BE2C (cell line): ENCODE measurements around the gene CEP85.

ENCODE experiments used
- DNase-seq: peaks from one replicate; pipeline ENCODE4 v3.0.0-alpha.2; 2020
- H3K27me3 ChIP-seq: fragments of 250-450 bp; sonication (Bioruptor Pico); 2 replicates; pipeline ENCODE4 v1.5.1; 2020; ENCODE audit warnings: mild to moderate bottlenecking
- H3K36me3 ChIP-seq: fragments of 250-450 bp; sonication (Bioruptor Pico); 2 replicates; pipeline ENCODE4 v1.5.1; 2020; ENCODE audit warnings: mild to moderate bottlenecking
- H3K4me1 ChIP-seq: fragments of 250-450 bp; sonication (Bioruptor Pico); 2 replicates; pipeline ENCODE4 v1.5.1; 2020
- H3K4me3 ChIP-seq: 2 replicates; pipeline ENCODE4 v1.5.1; 2011; ENCODE audit warnings: low read depth, low read length
- H3K9me3 ChIP-seq: fragments of 250-450 bp; sonication (Bioruptor Pico); 2 replicates; pipeline ENCODE4 v1.5.1; 2020
- CTCF ChIP-seq: IDR thresholded peaks from 2 replicates; pipeline ENCODE4 v1.5.1; 2012; ENCODE audit warnings: mild to moderate bottlenecking, low read depth, low read length

The CEP85 gene

GRCh38 chr1:26278724-26279455, 44.9 kb downstream of the CEP85 start:
- Histone ChIP-seq H3K4me1 (peaks cover 11% of the 10 kb centered on the region), H3K27me3 (no peaks in the 10 kb centered on the region), H3K9me3 (no peaks in the 10 kb centered on the region), H3K36me3 (peaks cover 15% of the 10 kb centered on the region), H3K4me3 (peak overlapping the region; percentile 63)
- DNase-seq, result no peak
- TF ChIP-seq CTCF, result no peak

GRCh38 chr1:26279456-26280332, 45.7 kb downstream of the CEP85 start, which contains the start of gene SH3BGRL3:
SH3BGRL3 (plus strand) TSS chr1:26280086; CDS start chr1:26280156, 70 bp downstream.
- TF ChIP-seq CTCF, result peak; percentile 57
- peak; percentile 82 for DNase-seq
- Histone ChIP-seq H3K4me1 (peaks cover 11% of the 10 kb centered on the region), H3K36me3 (peaks cover 15% of the 10 kb centered on the region), H3K9me3 (no peaks in the 10 kb centered on the region), H3K27me3 (no peaks in the 10 kb centered on the region), H3K4me3 (peak within 1 kb of the TSS; percentile 63)

- DNase-seq, result no peak
- H3K4me1 ChIP-seq, result peaks cover 11% of the 10 kb centered on the region
- no peaks in the 10 kb centered on the region for H3K27me3 ChIP-seq
- no peaks in the 10 kb centered on the region for H3K9me3 ChIP-seq
- H3K36me3 ChIP-seq, result peaks cover 15% of the 10 kb centered on the region
- no peak for TF ChIP-seq CTCF
- H3K4me3 ChIP-seq, result peak overlapping the region; percentile 63
Measured at GRCh38 chr1:26280333-26281042, 46.5 kb downstream of the CEP85 start.

GRCh38 chr1:26281091-26281958, 47.3 kb downstream of the CEP85 start:
- no peak overlapping the region for H3K4me3 ChIP-seq
- peaks cover 15% of the 10 kb centered on the region for H3K36me3 ChIP-seq
- H3K9me3 ChIP-seq, result no peaks in the 10 kb centered on the region
- no peaks in the 10 kb centered on the region for H3K27me3 ChIP-seq
- no peak for TF ChIP-seq CTCF
- DNase-seq, result no peak
- H3K4me1 ChIP-seq, result peaks cover 7% of the 10 kb centered on the region

- TF ChIP-seq CTCF, result no peak
- Histone ChIP-seq H3K36me3 (peaks cover 9% of the 10 kb centered on the region), H3K4me1 (peaks cover 7% of the 10 kb centered on the region), H3K4me3 (no peak overlapping the region), H3K27me3 (no peaks in the 10 kb centered on the region), H3K9me3 (no peaks in the 10 kb centered on the region)
- no peak for DNase-seq
Measured at GRCh38 chr1:26281971-26282370, 48.0 kb downstream of the CEP85 start.
